NCI-H1694 treated with DMSO at 0.1 percent for 48 hours (cell line): ENCODE data around the gene PHF21B.

Source experiments
- DNase-seq: peaks from one replicate; lab custom pipeline; 2025; lab: John Stamatoyannopoulos, UW

The PHF21B gene

DNA sequence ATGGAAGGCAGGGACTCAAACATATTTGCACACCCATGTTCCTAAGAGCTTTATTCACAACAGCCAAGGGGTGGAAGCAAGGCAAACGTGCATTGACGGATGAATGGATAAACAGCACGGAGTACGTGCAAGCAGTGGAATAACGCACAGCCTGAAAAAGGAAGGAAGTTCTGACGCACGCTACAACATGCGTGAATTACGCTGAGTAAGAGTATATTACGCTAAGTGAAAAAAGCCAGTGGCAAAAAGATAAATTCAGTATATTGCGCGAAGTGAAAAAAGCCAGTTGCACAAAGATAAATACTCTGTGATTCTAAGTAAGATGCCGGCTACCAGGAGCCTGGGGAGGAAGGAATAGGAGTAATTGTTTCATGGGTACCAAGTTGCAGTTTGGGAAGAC is 19.5 kb downstream of the PHF21B start:
- DNase-seq = no peak

DNA sequence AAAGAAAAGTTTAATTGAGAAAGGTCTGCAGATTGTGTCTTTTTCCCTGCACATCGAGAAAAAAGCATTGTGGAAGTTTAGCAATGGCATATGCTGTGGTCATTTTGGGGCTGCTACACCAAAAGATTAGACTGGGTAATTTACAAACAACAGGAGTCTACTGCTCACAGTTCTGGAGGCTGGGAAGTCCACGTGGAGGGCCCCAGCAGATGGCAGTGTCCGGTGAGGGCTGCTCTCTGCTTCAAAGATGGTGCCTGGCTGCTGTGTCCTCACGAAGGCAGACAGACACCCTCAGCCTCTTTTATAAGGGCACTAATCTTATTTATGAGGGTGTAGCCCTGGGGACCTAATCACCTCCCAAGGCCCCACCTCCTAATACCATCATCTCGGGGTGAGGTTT is 21.1 kb downstream of the PHF21B start:
- DNase-seq = no peak

DNA sequence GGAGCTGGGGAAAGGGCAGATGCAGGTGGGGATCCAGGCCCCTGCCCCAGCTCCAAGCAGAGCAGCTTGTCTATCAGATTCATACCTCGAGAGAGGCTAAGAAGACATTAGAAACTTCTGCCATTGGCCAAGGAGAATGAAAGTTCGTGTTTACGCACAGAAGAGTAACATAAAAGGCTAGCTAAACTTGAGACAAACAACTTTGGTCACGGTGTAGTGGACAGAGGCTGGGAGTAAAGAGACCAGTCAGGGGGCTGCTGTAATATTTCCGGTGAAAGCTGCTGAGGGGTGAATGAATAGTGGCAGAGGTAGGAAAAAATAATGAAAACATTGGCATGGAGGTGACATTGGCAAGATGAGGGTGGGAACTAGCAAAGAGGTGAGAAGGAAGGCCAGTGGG is 22.9 kb downstream of the PHF21B start:
- DNase-seq = no peak

GRCh38 chr22:44985906-44986527 is 23.8 kb downstream of the PHF21B start:
- no peak for DNase-seq

GRCh38 chr22:44983878-44984482 is 25.8 kb downstream of the PHF21B start:
- no peak for DNase-seq

DNA sequence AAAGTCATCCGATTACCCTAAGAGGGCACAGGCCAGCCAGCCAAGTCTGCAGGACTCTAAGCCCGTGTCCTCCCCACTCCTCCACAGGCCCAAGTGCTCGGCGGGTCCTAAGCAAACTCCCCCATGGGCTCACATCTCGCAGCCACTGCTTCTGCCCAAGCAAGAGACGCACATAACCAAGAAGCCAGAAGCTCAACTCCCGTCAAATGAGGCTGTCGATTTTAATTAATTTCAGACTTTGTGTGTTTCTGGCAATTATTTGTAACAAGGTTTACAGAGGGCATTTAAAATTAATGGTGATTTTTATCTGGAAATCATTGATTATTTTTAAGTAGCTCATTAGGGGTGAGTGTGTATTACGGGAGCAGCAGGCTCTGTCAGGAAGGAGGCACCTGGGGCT is 27.4 kb downstream of the PHF21B start:
- no peak for DNase-seq

DNA sequence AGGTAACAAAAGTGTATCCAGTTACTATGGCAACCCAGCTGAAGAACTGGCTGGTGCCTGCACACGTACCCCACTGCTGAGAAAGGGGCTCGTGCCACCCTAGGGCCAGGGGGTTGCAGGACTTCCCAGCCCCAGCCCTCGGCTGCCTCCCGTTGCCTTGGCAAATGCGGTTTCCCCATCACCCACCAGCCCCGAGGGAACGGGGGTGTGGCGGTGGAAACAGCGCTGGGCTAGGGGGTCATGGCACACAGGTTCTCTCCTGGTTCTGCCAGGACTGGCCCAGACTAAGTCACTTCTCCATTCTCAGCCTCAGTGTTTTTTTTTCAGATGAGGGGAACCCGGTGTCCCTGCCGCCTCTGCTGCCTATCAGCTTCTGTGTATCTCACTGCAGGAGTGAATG is 27.9 kb downstream of the PHF21B start:
- no peak for DNase-seq

DNA sequence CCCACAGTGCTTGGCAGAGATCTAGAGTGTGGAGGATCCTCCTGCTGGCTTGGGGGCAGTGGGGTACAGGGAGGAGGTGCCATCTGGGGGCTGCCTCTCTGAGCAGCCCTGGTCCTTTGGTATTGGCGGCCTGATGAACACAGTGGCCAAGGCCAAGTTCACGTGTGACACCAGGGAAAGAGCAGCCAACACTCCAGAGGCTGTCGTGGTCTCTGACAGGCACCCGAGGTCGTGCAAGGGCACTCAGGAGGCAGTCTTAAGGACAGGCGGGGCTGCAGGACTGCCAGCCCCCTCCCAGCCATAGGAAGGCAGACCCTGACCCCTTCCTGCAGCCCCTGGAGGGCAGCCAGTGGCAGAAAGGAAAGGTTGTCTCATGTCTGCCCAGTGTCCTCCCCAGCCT is 30.7 kb downstream of the PHF21B start:
- no peak for DNase-seq

GRCh38 chr22:44975427-44976262 is 34.2 kb downstream of the PHF21B start:
- DNase-seq = peak; percentile 17

DNA sequence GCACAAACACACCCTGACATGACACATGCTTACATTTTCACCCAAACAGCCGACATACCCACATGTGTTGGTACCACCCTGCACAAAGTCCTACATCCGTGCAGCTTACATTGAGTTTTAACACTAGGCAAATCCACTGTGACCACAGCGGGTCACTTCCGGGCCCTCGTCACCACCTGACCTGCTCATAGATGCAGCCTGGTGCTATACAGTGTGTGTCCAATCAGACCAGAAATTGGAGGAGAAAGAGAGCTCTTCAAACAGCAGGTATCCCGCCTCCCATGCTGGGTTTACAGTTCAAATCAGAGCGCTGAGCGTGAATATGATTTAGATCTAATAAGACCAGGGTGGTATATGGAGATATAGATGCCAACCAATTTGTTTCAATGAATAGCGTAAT is 35.4 kb downstream of the PHF21B start:
- DNase-seq = no peak

DNA sequence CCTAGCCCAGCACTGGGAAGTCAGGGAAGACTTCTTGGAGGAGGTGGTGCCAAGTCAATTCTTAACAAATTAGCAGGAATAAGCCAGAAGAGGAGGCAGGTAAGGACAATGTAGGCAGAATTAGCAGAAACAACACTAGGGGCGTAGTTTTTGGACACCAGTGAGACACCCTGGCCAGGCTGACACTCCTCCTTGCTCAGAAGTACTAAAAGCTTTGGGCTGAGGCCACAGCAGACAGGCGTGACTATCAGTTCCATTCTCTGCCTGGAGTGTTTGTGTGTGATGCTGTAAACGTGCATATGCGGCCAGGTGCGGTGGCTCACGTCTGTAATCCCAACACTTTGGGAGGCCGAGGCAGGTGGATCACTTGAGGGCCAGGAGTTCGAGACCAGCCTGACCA is 36.0 kb downstream of the PHF21B start:
- DNase-seq = no peak

GRCh38 chr22:44972363-44973083 is 37.3 kb downstream of the PHF21B start:
- no peak for DNase-seq

DNA sequence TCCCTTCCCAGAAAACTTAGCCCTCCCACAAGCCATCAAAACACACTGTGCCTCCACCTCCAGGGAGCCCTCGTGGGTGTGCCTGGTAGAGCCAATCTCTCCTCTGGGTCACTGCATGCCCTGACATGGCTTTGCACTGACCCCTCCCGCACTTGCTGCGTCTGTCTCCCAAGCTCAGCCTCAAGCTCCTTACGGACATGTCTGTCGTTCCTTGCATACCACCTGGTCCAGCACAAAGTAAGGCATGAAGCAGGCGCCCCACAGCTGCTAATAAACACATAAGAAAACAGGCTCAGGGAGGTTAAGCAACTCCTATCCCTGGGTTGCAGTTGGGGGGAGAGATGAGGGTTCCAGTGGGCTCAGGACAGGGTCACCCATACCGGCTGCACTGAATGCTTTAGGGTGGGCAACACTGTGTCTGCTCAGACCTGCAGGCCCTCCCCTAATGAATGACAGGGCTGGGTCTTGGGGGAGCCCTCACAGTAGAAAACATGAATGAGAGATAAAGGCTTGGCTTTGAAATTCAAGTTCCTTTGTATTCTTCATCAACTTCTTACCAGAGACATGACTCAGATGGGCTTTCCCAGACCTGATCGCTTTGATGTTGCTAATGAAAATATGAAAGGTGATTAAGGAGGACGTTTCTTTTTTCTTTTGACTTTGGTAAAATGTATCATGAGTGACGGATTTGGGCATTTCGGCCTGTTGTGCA is 38.0 kb downstream of the PHF21B start:
- DNase-seq = no peak

DNA sequence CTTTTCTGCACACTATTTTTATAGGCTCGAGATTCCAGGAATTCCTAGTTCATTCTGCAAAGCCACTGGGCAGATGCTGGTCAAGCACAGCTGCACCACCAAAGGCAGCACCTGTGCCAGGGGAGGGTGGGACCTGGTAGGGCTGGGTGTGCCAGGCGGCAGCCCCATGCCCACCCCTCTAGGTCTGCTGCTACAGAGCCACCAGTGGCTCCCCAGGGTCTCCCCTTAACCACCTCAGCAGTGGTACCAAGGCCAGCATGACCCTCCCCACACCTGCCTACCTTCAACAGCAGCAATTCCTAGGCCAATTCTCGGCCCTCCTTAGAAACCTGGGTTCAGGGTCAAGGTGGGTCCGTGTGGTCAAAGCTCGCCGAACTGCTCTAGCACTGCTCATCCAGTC is 39.5 kb downstream of the PHF21B start:
- DNase-seq = no peak

- no peak for DNase-seq
These were observed 40.0 kb downstream of the PHF21B start for GRCh38 chr22:44969817-44970216.

DNA sequence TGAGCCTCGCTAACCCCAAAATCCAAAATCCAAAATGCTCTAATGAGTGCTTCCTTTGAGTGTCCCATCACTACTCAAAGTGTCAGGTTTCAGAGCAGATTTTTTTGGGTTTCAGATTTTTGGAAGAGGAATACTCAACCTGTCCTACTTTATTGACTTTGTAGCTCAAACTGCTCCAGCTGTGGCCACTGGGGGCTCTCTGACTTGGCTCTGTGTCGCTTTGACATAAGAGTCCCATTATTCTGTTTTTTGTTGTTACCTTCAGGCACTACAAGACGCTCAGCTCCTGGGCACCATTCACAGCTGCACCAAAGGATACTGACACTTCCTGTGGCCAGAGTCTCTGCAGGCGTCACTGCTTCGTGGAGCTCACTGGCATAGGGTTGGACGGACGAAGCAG is 41.1 kb downstream of the PHF21B start:
- no peak for DNase-seq

GRCh38 chr22:44965171-44965570 is 44.6 kb downstream of the PHF21B start:
- peak; percentile 5 for DNase-seq

DNA sequence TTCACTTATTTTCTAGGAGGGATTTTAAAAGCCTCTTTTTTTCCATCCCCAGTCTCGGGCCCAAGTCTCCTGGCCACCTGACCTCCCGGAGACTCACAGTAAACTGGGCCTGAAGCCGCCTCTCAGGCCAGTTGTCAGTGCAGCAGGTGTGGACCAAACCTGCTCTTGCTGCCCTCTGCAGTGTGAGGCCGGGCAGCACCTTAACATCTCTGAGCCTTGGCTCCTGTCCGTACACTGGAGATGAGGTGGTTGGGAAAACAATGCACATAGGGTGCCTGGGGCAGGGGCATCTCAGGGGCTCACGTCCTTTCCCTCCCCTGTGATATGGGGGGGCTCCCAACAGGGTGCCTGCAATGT is 45.1 kb downstream of the PHF21B start:
- DNase-seq = no peak

GRCh38 chr22:44963832-44964721 is 45.7 kb downstream of the PHF21B start:
- no peak for DNase-seq

GRCh38 chr22:44962741-44963454 is 46.9 kb downstream of the PHF21B start:
- DNase-seq = no peak
